ENCODE results near the gene PRKAG1.
A peak's percentile ranks its signal among the peaks of the same experiment; 100 is the strongest.

The PRKAG1 gene

GRCh38 chr12:49059045-49059298, 40.4 kb upstream of the PRKAG1 start:
- DNase-seq (ENCODE audit: low spot score), result no peak
- TF ChIP-seq CTCF (IDR thresholded peaks at IDR 0.05; ENCODE audit: extremely low read depth, missing control alignments), result no peak

- no peak for DNase-seq (ENCODE audit: low spot score)
- no peak for TF ChIP-seq CTCF (IDR thresholded peaks at IDR 0.05; ENCODE audit: extremely low read depth, missing control alignments)
Observed at GRCh38 chr12:49058366-49059044, 39.9 kb upstream of the PRKAG1 start.

- DNase-seq (ENCODE audit: low spot score), result no peak
- TF ChIP-seq CTCF (IDR thresholded peaks at IDR 0.05; ENCODE audit: extremely low read depth, missing control alignments), result no peak
Observed at GRCh38 chr12:49057888-49058287, 39.3 kb upstream of the PRKAG1 start.

GRCh38 chr12:49055978-49056754, 37.6 kb upstream of the PRKAG1 start:
- no peak for TF ChIP-seq CTCF (IDR thresholded peaks at IDR 0.05; ENCODE audit: extremely low read depth, missing control alignments)
- DNase-seq (ENCODE audit: low spot score), result peak; percentile 90

GRCh38 chr12:49055092-49055491, 36.5 kb upstream of the PRKAG1 start:
- no peak for DNase-seq (ENCODE audit: low spot score)
- TF ChIP-seq CTCF (IDR thresholded peaks at IDR 0.05; ENCODE audit: extremely low read depth, missing control alignments), result no peak

- no peak for DNase-seq (ENCODE audit: low spot score)
- TF ChIP-seq CTCF (IDR thresholded peaks at IDR 0.05; ENCODE audit: extremely low read depth, missing control alignments), result no peak
Observed at GRCh38 chr12:49054524-49054923, 35.9 kb upstream of the PRKAG1 start.

- DNase-seq (ENCODE audit: low spot score), result no peak
Observed at GRCh38 chr12:49054096-49054495, 35.5 kb upstream of the PRKAG1 start.

More at GRCh38 chr12:49054096-49054495, 35.5 kb upstream of the PRKAG1 start:
- TF ChIP-seq CTCF (IDR thresholded peaks at IDR 0.05; ENCODE audit: extremely low read depth, missing control alignments), result no peak
